Colon (tissue), 2 donors: Measurements from ENCODE around the gene TMEM247.

Source experiments
- FAIRE-seq: peaks from 2 replicates; lab custom pipeline; 2012; peaks lifted over from hg19 to GRCh38; lab: Jason Lieb, UNC
- donor health status: control.
- donor health status: control.

Gene TMEM247

DNA sequence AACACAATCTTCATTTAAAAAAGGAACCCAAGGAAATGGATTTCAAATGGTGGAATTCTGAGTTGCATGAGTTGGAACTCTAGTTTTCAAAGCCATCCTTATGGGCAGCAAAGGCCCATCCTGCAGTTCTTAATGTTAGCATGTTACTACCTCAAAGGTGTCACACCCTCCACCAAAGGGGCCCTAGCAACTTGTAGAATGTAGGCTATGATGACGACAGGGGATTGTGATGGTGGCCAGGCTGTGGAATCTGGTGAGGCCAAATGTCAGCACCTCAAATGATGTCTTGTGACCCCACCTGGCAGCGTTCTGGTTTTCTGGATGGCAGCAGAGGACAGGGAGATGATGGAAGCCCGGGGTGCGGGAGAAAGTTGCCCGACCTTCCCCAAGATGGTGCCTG lies at the start of gene TMEM247:
Gene TMEM247 (plus strand): TSS at position 301 of the 400 bp plus-strand sequence.
- FAIRE-seq, result no peak

DNA sequence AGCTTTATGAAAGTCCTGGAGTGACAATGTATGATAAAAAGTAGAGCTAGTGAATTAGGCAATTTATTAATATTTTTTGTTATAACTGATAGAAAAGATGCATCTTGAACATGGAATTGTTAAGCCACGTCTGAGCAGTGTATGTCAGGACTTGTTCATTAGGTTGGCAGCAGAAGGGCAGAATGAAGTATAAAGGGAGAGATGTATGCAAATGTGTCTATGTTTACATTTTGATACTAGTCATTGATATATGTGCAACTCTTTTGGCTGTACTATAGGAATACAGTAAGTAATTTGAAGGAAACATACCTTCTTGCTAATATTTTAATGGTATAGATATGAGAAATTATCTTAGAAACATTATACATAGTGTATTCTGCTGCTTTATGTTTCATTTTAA lies 49.0 kb upstream of the TMEM247 start:
- FAIRE-seq, result no peak

DNA sequence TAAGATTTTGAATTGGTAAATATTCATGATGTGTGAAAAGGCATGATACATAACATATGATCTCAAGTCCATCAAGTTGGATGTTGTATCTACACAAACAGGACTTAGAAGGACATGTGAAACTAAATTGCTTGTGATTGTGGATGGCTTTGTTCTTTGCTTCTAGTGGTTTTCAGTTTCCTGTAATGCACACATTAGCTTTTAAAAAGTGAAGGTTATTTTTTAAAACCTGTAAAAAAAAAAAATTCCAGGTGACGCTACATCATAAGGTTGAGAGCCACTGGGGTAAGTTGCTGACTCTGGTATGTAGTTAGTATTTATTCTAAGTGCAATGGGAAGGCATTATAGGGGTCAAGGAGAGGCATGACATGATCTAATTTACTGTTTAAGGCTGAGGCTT lies 48.4 kb upstream of the TMEM247 start:
- FAIRE-seq, result no peak

DNA sequence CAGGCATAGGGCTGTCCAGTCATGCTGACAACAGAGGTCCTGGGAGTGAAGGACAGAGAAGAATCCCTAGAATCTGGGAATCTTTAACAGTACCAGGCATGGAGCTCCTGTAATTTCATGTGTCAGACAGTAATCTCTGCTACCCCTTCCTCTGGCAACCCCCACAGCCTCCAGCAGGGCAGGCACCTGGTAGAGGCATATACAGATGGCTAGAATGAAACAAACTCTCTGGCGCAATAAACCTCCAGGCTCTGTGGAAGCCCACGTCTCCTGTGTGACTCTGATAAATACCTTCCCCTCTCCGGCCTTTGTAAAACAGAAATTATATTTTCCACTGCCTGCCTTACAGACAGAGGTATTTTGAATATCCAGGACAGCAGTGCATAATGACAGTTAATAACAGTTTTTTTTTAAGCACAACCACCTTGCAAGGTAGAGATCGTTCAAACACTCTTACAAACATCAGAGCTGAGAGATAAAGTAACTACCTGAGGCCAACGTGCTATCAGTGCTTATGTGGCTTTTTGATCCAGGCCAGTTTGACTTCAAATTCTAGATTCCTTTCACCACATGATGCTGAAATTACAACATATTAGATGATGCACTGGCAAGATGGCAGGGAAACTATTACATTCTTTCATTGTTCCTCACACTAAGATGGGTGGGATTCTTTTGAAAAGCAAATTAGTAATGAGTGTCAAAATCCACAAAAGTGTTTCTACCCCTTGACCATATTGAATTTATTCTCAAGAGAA lies 47.7 kb upstream of the TMEM247 start:
- FAIRE-seq, result no peak

DNA sequence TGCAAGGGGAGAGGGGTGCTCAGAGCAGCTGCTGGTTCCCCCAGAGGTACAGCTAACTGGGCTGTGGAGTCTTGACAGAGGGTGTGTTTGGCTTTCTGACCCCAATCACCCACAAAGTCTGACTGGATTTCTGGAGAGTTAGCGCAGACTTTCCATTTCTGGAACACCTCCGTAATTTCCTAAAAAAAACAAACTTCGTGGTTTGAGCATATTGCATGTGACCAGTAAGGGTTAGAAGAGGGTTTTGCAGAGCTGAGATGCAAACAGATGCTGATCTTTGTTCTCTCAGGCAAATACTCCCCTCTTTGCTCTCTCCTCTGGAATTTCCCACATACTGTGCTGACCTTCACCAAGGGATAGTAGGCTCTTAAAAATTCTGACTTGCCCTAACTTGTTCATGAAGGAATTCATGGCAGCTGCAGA lies 44.5 kb upstream of the TMEM247 start:
- no peak for FAIRE-seq

DNA sequence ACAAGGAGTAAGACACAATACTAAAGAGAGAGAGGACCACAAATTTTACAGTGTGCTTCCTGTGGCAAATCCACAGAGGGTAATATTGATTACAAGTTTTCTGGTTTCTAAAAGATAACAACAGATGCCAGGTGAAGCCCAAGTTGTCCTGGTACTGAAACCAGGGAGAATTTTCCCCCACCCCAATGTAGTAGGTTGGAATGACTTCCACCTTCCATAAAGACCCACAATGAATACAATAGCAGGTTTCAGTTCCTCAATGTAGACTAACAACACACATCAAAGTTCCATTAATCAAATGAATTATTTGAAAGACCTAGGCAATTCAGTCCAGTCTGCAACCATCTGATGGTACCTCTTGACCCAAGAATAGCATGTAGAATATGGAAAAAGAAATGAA lies 44.0 kb upstream of the TMEM247 start:
- FAIRE-seq, result no peak

DNA sequence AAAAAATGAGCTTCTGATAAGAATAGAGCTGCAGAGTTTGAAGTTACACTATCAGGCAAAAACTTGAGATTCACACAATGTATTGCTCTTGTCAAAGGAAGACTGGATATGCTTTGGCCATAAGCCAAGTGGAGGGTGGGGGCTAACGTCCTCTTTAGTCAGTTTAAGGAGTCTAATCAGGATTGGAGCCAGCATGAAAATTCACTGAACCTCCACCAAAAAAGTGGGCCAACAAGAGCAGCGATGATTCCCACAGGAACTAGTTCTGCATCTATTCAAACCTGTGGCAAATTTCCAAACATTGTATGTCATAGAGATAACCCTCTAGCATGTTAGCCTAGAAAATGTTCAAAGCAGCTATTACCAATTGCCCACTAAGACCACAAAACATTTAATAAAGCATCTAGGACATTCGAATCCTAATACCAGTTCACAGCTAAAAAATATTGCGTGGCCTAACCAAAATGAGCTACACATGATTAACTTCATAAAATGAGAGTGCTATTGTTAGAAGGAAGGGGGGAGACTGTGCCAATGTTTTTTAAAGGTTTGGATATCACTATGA lies 43.5 kb upstream of the TMEM247 start:
- FAIRE-seq, result no peak

DNA sequence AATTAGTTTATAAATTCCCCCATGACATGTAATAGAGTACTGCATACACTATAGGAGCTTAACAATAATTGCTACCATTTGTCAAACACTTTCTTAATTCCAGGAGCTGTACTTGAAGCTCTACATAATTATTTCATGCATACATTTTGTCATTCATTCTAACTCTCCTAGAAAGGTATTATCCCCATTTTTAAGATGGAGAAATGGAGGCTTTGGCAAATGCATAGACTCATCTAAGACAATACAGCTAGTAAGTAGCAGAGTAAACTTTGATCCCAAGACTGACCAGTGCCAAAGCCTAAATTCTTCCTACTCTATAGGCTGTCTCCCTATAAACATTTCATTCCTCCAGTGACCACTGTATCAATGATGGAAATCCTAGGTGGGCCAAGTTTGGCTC lies 42.6 kb upstream of the TMEM247 start:
- FAIRE-seq, result no peak

DNA sequence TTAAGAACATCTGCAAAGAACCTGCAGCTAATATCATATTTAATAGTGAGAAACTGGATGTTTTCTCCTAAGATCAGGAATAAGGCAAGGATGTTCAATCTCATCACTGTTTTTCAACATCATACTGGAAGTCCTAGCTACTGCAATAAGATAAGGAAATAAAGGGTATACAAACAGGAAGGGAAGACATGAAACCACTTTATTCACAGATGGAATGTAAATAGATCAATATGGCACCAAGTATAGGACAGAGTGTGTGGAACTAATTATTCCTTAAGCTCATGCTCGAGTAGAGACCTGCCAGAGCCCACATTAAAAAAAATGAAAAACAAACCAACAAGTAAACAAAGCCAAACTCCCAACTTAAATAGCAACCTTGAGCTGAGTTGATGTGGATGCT lies 41.3 kb upstream of the TMEM247 start:
- no peak for FAIRE-seq

DNA sequence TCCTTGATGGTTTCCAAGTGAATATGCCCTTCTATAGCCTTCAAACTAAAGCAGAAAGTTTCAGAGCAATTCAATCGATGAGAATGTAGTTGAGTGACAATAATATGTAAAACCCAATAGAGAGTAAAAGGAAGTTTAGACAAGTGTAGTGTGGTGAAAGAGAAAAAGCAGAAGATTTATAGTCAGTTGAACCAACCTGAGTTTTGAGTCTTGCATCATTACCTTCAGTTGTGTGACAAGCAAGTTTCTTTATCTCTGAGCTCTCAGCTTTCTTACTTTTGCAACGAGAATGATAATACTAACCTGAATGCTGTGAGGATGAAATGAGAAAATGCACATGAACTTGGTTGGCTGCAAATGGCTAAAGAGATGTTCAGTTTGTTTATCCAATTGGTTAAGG lies 40.6 kb upstream of the TMEM247 start:
- no peak for FAIRE-seq

DNA sequence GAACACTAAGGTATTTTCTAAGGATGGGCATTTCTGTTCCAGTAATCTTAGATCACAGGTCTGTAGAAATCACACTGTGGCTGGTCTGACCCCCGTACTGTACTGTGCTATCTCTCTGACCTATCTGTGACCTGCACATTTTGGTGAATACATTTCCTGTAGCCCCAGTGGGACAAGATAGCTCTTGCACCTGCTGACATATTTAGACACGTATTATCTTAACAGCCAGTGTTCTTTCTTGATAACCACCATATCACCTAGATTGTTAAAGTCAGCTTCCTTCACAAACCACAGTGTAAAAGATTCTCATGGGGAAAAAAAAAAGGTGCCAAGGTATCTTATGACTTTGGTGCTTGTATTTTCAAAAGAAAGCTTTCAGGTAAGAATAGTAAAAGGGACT lies 39.8 kb upstream of the TMEM247 start:
- FAIRE-seq, result no peak

DNA sequence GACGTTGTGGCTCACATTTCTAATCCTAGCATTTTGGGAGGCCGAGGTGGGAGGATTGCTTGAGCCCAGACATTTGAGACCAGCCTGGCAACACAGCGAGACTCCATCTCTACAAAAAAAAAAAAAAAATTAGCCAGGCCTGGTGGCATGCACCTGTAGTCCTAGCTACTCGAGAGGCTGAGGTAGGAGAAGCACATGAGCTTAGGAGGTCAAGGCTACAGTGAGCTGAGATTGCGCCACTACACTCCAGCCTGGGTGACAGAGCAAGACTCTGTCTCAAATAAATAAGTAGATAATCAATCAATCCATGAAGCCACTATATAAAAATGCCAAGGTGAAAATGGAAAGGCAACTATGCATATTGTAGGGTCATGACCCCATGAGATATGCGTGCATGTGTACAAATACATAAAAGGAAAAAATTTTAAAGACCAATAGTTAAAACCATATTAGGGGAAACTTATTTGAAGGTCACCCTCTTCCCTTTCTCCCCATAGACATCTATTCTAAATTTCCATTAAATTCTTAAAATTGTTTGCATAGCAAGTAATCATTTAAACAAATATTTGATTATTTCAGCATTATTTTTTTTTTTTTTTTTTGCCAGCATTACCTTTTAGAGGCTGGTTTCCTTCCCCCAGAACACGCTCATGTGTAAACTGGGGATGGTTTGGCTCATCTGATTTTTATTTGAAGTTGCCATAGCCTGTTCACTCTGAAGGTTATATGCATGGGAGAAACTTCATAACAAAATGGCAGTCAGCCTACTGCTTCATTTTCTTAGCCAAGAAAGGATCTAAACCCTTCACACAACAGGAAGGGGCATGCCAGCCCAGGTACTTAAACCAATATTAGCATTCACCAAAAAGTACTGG lies 37.3 kb upstream of the TMEM247 start:
- no peak for FAIRE-seq

DNA sequence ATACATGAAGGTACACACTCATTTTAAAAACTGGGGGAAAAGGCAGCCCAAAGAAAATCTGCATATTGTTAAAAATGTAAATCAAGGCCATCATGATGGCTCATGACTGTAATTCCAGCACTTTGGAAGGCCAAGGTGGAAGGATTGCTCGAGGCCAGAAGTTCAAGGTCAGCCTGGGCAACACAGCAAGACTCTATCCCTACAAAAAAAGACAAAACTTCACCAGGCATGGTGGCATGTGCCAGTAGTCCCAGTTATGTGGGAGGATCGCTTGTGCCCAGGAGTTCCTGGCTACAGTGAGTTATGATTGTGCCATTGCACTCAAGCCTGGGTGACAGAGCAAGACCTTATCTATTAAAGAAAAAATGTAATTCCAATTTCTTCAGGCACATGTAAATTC lies 34.6 kb upstream of the TMEM247 start:
- FAIRE-seq, result no peak

DNA sequence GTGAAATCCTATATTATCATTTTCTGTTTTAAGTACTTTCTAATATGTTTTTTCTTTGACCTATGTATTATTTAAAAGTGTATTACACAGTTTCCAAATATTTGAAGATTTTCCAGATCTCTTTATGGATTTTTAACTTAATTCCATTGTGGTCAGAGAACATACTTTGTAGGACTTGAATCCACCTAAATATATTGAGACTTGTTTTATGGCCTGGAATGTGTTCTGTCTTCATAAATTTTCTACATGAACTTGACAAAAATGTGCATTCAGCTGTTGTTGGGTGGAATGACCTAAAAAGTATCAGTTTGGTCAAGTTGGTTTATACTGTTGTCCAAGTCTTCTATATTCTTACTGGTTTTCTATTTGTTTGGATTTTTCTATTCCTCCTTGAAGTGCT lies 33.8 kb upstream of the TMEM247 start:
- FAIRE-seq, result no peak

DNA sequence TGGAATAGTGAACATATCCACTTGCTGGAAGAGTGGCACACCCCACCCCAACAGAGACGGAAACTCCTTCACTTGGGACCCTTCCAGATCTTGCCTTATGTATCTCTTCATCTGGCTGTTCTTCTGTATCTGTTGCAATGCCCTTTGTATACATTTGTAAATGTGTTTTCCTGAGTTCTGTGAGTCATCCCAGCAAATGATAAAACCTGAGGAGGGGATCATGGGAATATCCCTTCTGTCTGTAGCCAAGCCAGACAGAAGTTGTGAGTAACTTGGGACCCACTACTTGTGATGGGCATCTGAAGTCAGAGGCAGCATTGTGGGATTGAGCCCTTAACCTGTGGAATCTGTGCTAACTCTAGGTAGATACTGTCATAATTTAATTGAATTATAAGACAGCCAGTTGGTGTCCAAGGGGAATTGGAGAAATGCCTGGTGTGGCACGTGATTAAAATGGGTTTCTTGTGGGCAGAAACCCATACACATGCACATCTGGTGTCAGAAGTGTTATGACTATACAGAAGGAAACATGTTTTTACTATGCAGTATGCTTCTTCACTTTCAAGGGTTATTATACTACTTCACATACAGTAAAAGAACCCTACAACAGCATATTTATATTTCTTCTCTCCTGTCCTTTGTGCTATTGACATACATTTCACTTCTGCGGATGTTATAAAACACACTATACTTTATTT lies 32.3 kb upstream of the TMEM247 start:
- no peak for FAIRE-seq

DNA sequence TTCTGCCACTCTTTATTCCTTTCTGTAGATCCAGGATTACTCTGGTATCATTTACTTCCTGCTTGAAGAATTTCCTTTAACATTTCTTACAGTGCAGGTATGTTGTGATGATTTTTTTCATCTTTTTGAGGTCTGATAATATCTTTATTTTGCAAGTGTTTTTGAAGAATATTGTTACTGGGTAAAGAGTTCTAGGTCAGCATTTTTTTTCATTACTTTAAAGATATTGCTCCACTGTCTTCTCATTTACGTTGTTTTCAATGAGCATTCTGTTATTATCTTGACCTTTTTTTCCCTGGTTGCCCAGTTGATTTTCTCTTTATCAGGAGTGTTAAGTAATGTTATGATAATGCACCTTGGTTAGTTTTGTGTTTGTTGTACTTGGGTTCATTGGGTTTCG lies 31.7 kb upstream of the TMEM247 start:
- no peak for FAIRE-seq

DNA sequence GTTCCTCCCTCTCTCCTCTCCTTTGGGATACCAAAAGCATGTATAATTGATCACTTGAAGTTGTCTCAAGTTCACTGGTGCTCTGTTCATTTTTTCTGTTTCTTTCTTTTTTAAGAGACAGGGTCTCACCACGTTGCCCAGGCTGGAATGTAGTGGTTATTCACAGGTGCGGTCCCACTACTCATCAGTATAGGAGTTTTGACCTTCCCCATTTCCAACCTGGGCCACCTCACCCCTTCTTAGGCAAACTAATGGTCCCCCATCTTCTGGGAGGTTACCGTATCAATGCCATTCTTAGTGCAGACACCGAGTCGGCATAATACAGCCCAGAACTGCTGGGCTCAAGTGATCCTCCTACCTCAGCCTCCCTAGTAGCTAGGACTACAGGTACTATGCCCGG lies 31.3 kb upstream of the TMEM247 start:
- FAIRE-seq, result no peak

DNA sequence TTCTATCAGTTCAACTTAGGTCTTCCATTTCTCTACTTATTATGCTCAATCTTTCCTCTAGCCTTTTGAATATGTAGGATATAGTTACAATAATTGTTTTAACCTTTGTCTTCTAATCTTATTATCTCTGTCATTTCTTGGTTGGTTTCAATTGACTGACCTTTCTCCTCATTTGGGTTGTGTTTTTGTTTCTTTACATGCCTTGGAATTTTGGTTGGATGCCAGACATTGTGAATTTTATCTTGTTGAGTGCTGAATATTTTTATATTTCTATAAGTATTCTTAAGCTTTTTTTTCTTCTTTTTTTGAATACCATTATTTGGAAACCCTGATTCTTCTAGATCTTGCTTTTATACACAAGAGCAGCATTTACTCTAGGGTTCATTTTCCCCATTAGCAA lies 30.7 kb upstream of the TMEM247 start:
- no peak for FAIRE-seq

DNA sequence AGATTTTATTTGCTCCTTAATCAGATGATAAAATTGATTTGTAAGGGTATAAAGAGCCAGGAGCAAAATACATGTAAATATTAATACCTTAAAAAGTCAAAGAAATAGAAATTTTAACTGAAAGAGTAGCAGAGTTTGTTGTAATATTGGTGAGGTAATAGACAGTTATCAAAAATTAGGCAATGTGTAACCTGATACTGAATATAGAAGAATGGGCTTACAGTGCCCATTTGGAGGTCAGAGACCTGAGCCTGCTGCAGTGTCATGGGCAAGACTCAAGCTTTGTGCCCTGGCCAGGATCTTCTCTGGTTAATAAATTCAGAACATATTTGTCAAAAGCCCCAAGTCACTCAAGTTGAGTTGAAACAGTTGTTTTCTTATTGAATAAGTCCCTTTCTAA lies 29.7 kb upstream of the TMEM247 start:
- no peak for FAIRE-seq

DNA sequence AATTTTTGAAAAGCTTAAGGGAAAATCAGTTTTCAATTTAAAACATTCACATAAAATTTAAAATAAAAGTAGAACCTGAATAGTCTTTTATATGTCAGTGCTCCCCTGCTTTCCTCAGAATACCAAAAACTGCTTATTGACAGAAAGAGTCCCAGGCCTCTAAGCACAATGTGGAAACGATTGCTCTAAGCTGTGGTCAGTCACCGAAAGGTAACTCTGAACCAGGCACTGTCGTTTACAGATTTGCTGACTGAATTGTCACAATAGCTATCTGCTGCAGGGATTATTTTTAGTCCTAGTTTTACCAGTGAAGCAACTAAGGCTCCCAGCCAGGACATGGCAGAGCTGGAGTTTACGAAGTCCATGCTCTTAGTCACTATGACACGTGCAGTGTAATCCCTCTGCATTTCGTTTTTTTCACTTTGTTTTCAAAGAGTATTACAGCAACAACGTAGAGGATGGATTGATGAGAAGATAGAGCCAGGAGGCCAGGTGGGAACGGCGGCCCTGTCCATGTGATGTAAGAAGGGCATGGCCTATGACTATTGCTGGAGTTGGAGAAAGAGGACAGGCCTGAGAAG lies 28.1 kb upstream of the TMEM247 start:
- FAIRE-seq, result no peak

DNA sequence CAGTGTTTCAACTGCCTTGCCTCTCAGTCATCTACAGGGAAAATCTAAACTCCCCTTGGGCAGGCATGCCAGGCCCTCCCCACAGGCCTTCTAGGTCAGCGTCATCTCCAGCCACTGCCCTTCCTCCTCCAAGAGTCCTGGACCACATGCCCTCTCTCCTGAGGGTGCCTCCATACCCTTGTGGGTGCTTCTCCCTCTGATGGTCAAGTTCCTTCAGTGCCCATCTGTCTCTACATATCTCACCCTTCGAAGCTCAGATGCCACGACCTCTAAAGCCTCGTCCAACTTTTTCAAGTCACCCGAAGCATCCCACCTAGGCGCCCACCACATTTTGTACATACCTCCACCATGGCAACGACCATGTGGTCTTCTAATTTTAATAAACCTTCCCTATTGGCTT lies 22.6 kb upstream of the TMEM247 start:
- no peak for FAIRE-seq

DNA sequence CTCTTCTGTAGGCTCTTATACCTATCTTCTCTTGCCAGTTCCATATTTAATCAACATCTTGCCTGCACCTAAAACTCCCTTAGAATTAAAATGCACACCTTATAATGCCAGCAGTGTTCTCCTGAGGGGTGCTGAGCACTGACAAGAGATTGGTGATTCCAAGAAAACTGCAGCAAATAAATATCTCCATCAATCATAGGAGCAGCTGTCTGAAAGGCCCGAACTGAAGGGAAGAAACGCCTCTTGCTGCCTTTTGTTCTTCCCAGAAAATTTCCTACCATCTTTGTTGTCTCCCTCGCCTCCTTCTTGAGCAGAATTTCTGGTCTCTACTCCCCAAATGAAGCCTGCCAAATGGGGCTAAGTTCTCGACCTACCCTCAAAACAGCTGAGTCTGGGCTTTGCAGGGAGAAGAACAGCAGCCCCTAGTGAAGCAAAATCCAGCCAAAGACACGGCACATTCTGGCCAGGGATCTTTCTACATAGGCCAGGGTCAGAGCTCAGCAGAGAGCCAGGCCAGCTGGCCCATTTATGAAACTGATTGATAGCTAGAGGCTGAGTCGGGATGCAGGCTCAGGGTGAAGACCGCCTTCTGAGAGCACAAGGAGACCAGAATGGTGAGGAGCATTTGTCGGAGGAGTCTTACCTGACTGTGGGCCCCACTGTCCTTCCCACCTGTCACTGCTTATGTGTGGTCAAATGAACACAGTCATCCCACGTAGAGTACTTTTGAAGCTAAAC lies 20.4 kb upstream of the TMEM247 start:
- no peak for FAIRE-seq
